Measurements from ENCODE around the gene HOXD11.

DNA sequence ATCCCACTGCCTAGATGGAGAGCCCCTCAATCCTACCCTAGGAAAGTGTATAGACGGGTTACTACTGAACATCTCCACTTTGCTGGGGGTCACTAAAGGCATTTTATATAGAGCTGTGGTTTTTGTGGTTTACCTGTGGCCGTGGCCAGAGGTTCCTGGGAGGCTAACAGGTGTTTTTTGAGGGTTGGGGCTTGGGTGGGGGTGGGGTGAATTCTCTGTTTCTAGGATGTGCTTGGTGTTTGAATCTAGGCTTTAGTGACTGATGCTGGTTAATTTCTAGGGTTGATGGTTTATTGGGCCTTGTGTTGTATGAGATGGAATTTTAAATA, 30.1 kb downstream of the HOXD11 start:
- TF ChIP-seq, protein P1, sequence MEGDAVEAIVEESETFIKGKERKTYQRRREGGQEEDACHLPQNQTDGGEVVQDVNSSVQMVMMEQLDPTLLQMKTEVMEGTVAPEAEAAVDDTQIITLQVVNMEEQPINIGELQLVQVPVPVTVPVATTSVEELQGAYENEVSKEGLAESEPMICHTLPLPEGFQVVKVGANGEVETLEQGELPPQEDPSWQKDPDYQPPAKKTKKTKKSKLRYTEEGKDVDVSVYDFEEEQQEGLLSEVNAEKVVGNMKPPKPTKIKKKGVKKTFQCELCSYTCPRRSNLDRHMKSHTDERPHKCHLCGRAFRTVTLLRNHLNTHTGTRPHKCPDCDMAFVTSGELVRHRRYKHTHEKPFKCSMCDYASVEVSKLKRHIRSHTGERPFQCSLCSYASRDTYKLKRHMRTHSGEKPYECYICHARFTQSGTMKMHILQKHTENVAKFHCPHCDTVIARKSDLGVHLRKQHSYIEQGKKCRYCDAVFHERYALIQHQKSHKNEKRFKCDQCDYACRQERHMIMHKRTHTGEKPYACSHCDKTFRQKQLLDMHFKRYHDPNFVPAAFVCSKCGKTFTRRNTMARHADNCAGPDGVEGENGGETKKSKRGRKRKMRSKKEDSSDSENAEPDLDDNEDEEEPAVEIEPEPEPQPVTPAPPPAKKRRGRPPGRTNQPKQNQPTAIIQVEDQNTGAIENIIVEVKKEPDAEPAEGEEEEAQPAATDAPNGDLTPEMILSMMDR (IDR thresholded peaks at IDR 0.05), result no peak
- TF ChIP-seq POLR2A (IDR thresholded peaks at IDR 0.05), result no peak

Data from body of pancreas (tissue), 4 donors.